Thymus (tissue), 11 donors: ENCODE results near the gene KCP. TPM values are rescaled to one million over a fixed set of nuclear protein-coding genes. Genes with fewer than 3 reads are reported as not detected.

ENCODE experiments used
- DNase-seq, 9 donors: peaks; one replicate each; pipeline ENCODE4 v3.0.0-alpha.2; 2013; ENCODE audit warnings: low spot score in 9 of 9, low read depth in 6 of 9, missing footprints in 1 of 9
- H3K27ac ChIP-seq, 2 donors: one replicate each; pipeline ENCODE4 v1.5.1; 2013; ENCODE audit warnings: control low read depth in 1 of 2, low read depth in 1 of 2, low read length in 1 of 2, mild to moderate bottlenecking in 1 of 2, moderate library complexity in 1 of 2
- H3K27me3 ChIP-seq, 2 donors: one replicate each; pipeline ENCODE4 v1.5.1; 2013; ENCODE audit warnings: low read length in 1 of 2; ENCODE audit not compliant: control insufficient read depth in 2 of 2, insufficient read depth in 1 of 2
- H3K36me3 ChIP-seq, 2 donors: one replicate each; pipeline ENCODE4 v1.5.1; 2013; ENCODE audit warnings: low read length in 1 of 2, mild to moderate bottlenecking in 1 of 2, moderate library complexity in 1 of 2; ENCODE audit not compliant: control insufficient read depth in 2 of 2, insufficient read depth in 2 of 2
- H3K4me1 ChIP-seq, 2 donors: one replicate each; pipeline ENCODE4 v1.5.1; 2013; ENCODE audit warnings: low read length in 2 of 2; ENCODE audit not compliant: control insufficient read depth in 2 of 2, insufficient read depth in 2 of 2
- H3K4me3 ChIP-seq, 2 donors: one replicate each; pipeline ENCODE4 v1.5.1; 2013; ENCODE audit warnings: low read length in 2 of 2, control low read depth in 1 of 2, mild to moderate bottlenecking in 1 of 2
- H3K9me3 ChIP-seq, 2 donors: one replicate each; pipeline ENCODE4 v1.5.1; 2013; ENCODE audit warnings: low read length in 1 of 2, mild to moderate bottlenecking in 1 of 2; ENCODE audit not compliant: control insufficient read depth in 2 of 2, insufficient read depth in 1 of 2
- WGBS: extraction: QIAGEN DNeasy Blood & Tissue Kit; methylation state at CpG from one replicate; pipeline ENCODE4 v1.1.7; 2013; 5-methylcytosine and 5-hydroxymethylcytosine counted together
- polyA plus RNA-seq: library from polyadenylated mRNA; stranded (reverse); fragments of 200-250 nt; gene quantifications from one replicate; pipeline ENCODE4 v1.2.3, GENCODE V29; 2013
- total RNA-seq: library from RNA; stranded (reverse); fragments of 120-200 nt; gene quantifications from one replicate; pipeline ENCODE4 v1.2.4, GENCODE V29; 2013
- donor health status: healthy.

KCP gene
- total and polyA plus RNA-seq, 2 donors, result 0.09 to 0.34 TPM

GRCh38 chr7:128900237-128900636, 10.3 kb downstream of the KCP start:
- H3K36me3 ChIP-seq, result no peaks in the 10 kb centered on the region
- no peak overlapping the region for H3K4me3 ChIP-seq
- no peaks in the 10 kb centered on the region for H3K9me3 ChIP-seq
- H3K4me1 ChIP-seq, result peaks cover 0 to 2% of the 10 kb centered on the region in 2 donors
- no peak for DNase-seq
- 88% methylated on average over 1 of the region's 1 CpG for WGBS
- H3K27ac ChIP-seq, result no peak overlapping the region
- H3K27me3 ChIP-seq, result peaks cover 0 to 5% of the 10 kb centered on the region in 2 donors

DNA sequence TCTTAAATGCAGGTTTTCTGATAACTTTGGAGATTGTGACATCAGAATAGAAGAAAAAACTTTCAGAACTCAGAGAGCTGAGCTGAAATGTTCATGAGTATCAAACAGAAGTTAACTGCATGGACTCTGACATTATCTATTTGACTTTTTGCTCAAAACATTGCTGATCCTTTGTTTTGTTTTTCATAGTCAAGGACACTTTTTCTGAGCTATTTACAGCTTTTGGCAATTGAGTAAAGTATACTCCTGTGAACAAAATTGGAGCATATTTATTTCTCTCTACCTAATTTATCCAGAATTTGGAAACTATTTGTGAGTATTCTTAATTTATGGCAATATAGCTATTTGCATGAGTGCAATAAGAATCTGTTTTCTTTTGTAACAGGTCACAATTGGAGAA, 11.1 kb downstream of the KCP start:
- Histone ChIP-seq H3K9me3 (no peaks in the 10 kb centered on the region), H3K4me1 (peaks cover 0 to under 1% of the 10 kb centered on the region in 2 donors), H3K4me3 (no peak overlapping the region), H3K27ac (no peak overlapping the region), H3K36me3 (no peaks in the 10 kb centered on the region), H3K27me3 (peaks cover 0 to 5% of the 10 kb centered on the region in 2 donors)
- no peak for DNase-seq

DNA sequence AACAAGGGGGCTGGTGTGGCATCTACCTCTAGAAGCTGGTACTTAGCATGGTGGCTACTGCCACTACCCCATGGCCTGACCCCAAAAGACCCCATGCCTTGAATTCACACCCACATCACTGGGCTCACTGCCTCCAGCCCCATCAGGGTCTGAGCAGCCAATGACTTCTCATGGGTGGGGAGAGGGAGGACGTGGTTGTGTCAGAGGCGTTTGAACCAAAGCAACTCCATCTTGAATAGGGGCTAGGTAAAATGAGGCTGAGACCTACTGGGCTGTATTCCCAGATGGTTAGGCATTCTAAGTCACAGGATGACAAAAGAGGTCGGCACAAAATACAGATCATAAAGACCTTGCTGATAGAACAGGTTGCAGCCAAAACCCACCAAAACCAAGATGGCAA, 15.2 kb downstream of the KCP start:
- no peaks in the 10 kb centered on the region for H3K4me1 ChIP-seq
- WGBS, result 94% methylated on average over 3 of the region's 3 CpGs
- peaks cover 0 to 1% of the 10 kb centered on the region in 2 donors for H3K9me3 ChIP-seq
- no peak for DNase-seq
- H3K4me3 ChIP-seq, result no peak overlapping the region
- peaks cover 18 to 36% of the 10 kb centered on the region in 2 donors for H3K27me3 ChIP-seq
- H3K36me3 ChIP-seq, result no peaks in the 10 kb centered on the region
- H3K27ac ChIP-seq, result no peak overlapping the region

- Histone ChIP-seq H3K36me3 (no peaks in the 10 kb centered on the region), H3K9me3 (peaks cover 0 to 1% of the 10 kb centered on the region in 2 donors), H3K27me3 (peaks cover 29 to 48% of the 10 kb centered on the region in 2 donors), H3K4me3 (no peak overlapping the region), H3K27ac (no peak overlapping the region), H3K4me1 (no peaks in the 10 kb centered on the region)
- no peak for DNase-seq
- 96% methylated on average over 6 of the region's 6 CpGs for WGBS
Measured at GRCh38 chr7:128894101-128894440, 16.4 kb downstream of the KCP start.

DNA sequence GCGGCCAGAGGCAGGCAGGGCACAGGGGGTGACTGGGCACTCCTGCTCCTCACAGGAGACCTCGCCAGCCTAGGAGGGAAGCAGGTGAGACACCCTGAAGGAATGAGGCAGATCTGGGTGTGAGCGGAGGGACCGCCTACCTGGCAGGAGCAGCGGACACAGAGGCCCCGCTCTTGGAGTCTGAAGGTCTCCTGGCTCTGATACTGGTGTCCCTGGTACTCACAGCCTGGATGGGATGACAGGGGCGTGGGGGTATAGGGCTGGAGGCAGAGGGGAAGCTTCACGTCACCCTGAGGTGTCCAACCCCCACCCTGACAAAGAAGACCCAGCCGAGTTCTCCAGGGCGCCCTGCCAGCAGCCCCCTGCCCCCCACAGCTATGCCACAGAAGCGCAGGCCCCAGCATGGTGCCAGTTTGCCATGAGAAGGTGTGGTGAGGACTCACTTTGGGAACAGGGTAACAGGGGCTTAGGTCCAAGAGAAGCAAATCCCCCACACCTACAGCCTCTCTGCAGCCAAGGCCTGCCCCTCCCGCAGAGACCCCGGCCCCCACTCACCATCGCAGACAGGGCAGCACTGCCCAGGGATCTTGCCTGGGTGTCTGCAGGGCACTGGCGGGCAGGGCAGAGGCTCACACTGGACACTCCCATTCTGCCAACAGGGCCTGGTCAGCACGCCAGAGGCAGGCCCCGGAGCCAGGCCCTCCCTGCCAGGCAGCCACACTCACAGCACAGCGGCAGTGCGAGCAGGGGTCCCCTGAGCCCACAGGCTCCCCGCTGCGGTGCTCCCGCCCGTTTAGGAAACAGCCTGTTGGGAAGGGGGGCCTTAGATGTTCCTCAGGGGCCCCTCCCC, 17.0 kb downstream of the KCP start:
- no peaks in the 10 kb centered on the region for H3K4me1 ChIP-seq
- H3K9me3 ChIP-seq, result peaks cover 0 to 1% of the 10 kb centered on the region in 2 donors
- no peaks in the 10 kb centered on the region for H3K36me3 ChIP-seq
- no peak overlapping the region for H3K27ac ChIP-seq
- 95% methylated on average over 23 of the region's 23 CpGs for WGBS
- no peak for DNase-seq
- H3K27me3 ChIP-seq, result peaks cover 35 to 54% of the 10 kb centered on the region in 2 donors
- H3K4me3 ChIP-seq, result no peak overlapping the region

GRCh38 chr7:128892521-128893250, 17.8 kb downstream of the KCP start:
- Histone ChIP-seq H3K9me3 (peaks cover 0 to 1% of the 10 kb centered on the region in 2 donors), H3K27ac (no peak overlapping the region), H3K4me3 (no peak overlapping the region), H3K4me1 (no peaks in the 10 kb centered on the region), H3K36me3 (no peaks in the 10 kb centered on the region), H3K27me3 (peaks cover 36 to 61% of the 10 kb centered on the region in 2 donors)
- WGBS, result 94% methylated on average over 13 of the region's 13 CpGs
- DNase-seq, result no peak

GRCh38 chr7:128891942-128892269, 18.6 kb downstream of the KCP start:
- no peaks in the 10 kb centered on the region for H3K36me3 ChIP-seq
- DNase-seq, result no peak
- peaks cover 36 to 64% of the 10 kb centered on the region in 2 donors for H3K27me3 ChIP-seq
- WGBS, result 87% methylated on average over 11 of the region's 11 CpGs
- H3K9me3 ChIP-seq, result peaks cover 0 to 1% of the 10 kb centered on the region in 2 donors
- H3K4me1 ChIP-seq, result no peaks in the 10 kb centered on the region
- H3K27ac ChIP-seq, result no peak overlapping the region
- H3K4me3 ChIP-seq, result no peak overlapping the region

DNA sequence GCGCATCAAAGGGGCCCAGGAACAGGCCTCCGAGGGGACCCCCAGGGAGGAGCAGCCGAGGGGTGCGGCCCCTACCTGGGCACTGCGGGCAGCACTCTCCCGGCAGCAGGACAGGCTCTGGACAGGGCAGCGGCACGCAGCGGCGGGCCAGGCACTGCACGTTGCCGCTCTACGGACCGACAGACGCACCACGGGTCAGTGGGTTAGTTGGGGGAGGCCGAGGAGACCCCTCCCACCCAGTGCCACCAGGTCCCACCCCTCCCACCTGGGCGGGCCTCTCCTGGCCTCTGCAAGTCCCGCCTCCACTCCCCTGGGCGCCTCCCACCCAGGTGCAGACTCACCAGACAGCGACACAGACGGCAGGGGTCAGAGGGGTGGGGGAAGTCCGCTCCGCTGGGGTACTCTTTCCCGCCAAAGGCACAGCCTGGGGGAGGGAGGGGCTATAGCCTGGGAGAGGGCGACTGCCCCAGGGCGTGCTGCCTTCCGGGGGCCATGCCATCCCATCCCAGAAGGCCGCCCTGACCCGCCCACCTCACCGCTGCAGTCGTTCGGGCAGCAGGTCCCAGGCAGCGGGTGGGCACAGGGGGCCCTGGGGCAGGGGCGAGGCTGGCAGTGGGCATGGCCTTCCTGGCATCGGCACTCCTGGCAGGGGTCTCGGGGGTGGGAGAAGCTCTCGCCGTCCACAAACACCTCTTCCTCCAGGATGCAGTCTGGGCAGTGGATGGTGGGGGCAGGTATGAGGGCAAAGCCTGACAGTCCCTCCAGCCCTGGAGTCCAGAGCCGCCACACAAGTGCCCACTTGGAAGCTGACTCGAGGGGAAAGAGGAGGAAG, 19.2 kb downstream of the KCP start:
- peaks cover 0 to 1% of the 10 kb centered on the region in 2 donors for H3K9me3 ChIP-seq
- H3K27me3 ChIP-seq, result peaks cover 36 to 70% of the 10 kb centered on the region in 2 donors
- WGBS, result 40% methylated on average over 41 of the region's 41 CpGs
- no peak overlapping the region for H3K27ac ChIP-seq
- no peak overlapping the region for H3K4me3 ChIP-seq
- no peaks in the 10 kb centered on the region for H3K4me1 ChIP-seq
- H3K36me3 ChIP-seq, result no peaks in the 10 kb centered on the region
- no peak for DNase-seq
